ENCODE data around the gene IL12RB1. TPM values are rescaled to one million over a fixed set of nuclear protein-coding genes. Genes with fewer than 3 reads are reported as not detected.

IL12RB1 gene
- total and polyA plus RNA-seq, 2 donors (not counting 1 experiment from before 2014, with no cell fraction given): 0.50 to 0.75 TPM

DNA sequence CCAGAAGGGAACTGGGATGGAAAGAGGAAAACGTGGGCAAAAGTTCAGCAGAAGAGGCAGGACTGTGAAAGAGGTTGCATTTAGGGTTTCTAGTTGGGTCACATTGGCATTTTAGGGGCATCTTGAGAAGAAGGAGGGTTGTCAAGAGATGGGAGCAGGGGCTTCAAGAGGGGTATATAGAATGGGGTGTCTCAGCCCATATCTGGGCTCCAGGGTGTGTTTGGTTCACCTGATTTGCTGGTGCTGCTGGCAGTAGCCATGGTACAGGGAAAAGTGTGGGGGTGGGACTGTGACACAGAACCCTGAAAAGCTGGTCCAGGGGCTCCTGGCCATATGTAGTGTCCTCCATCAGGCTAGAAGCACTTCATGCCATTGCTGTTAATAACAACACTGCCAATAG lies 33.4 kb upstream of the IL12RB1 start:
- Histone ChIP-seq H3K36me3 (ENCODE audit: control insufficient read depth, insufficient read depth, low read length) (peaks cover 10% of the 10 kb centered on the region), H3K4me1 (ENCODE audit: control insufficient read depth, extremely low read depth, insufficient read depth, low read length) (peaks cover 12% of the 10 kb centered on the region), H3K9ac (ENCODE audit: insufficient read depth, low read length) (no peak overlapping the region), H3K4me3 (replicated peaks in 1 of 4; ENCODE audit: control extremely low read depth in 1 of 4, insufficient read depth in 1 of 4, low read depth in 3 of 4, low read length in 4 of 4) (no peak overlapping the region), H3K9me3 (ENCODE audit: control insufficient read depth, insufficient read depth, low read depth, low read length) (no peaks in the 10 kb centered on the region), H4K20me1 (ENCODE audit: control insufficient read depth, extremely low read depth, insufficient read depth, low read length) (no peaks in the 10 kb centered on the region), H3K4me2 (ENCODE audit: extremely low read depth, insufficient read depth, low read length) (no peak overlapping the region), H2AFZ (ENCODE audit: low read length) (no peak overlapping the region), H3K27ac (ENCODE audit: insufficient read depth, low read length) (no peak overlapping the region), H3K27me3 (ENCODE audit: control insufficient read depth, insufficient read depth, low read length) (no peaks in the 10 kb centered on the region), H3K79me2 (ENCODE audit: control insufficient read depth, insufficient read depth, low read length) (no peaks in the 10 kb centered on the region)
- TF ChIP-seq CTCF (conservative IDR thresholded peaks at IDR 0.05 in 1 of 2, IDR thresholded peaks at IDR 0.05 in 1 of 2; ENCODE audit: low read depth in 1 of 2, low read length in 2 of 2) (no peak), EZH2 (IDR thresholded peaks at IDR 0.05; ENCODE audit: low read length, missing control alignments) (no peak)
- DNase-seq (ENCODE audit: low read depth in 2 of 2): no peak

- H3K9ac ChIP-seq (ENCODE audit: insufficient read depth, low read length): no peak overlapping the region
- no peak overlapping the region for H3K27ac ChIP-seq (ENCODE audit: insufficient read depth, low read length)
- no peaks in the 10 kb centered on the region for H3K79me2 ChIP-seq (ENCODE audit: control insufficient read depth, insufficient read depth, low read length)
- no peak overlapping the region for H3K4me3 ChIP-seq (replicated peaks in 1 of 4; ENCODE audit: control extremely low read depth in 1 of 4, insufficient read depth in 1 of 4, low read depth in 3 of 4, low read length in 4 of 4)
- H2AFZ ChIP-seq (ENCODE audit: low read length): no peak overlapping the region
- H3K36me3 ChIP-seq (ENCODE audit: control insufficient read depth, insufficient read depth, low read length): peaks cover 10% of the 10 kb centered on the region
- no peak for DNase-seq (ENCODE audit: low read depth in 2 of 2)
- TF ChIP-seq EZH2 (IDR thresholded peaks at IDR 0.05; ENCODE audit: low read length, missing control alignments) (no peak), CTCF (conservative IDR thresholded peaks at IDR 0.05 in 1 of 2, IDR thresholded peaks at IDR 0.05 in 1 of 2; ENCODE audit: low read depth in 1 of 2, low read length in 2 of 2) (no peak)
- H3K9me3 ChIP-seq (ENCODE audit: control insufficient read depth, insufficient read depth, low read depth, low read length): no peaks in the 10 kb centered on the region
- H3K27me3 ChIP-seq (ENCODE audit: control insufficient read depth, insufficient read depth, low read length): no peaks in the 10 kb centered on the region
- H3K4me1 ChIP-seq (ENCODE audit: control insufficient read depth, extremely low read depth, insufficient read depth, low read length): peaks cover 12% of the 10 kb centered on the region
- H3K4me2 ChIP-seq (ENCODE audit: extremely low read depth, insufficient read depth, low read length): no peak overlapping the region
- H4K20me1 ChIP-seq (ENCODE audit: control insufficient read depth, extremely low read depth, insufficient read depth, low read length): no peaks in the 10 kb centered on the region
Measured at GRCh38 chr19:18119717-18120105, 33.0 kb upstream of the IL12RB1 start.

- Histone ChIP-seq H3K79me2 (ENCODE audit: control insufficient read depth, insufficient read depth, low read length) (no peaks in the 10 kb centered on the region), H3K4me2 (ENCODE audit: extremely low read depth, insufficient read depth, low read length) (peak overlapping the region; percentile 40), H3K36me3 (ENCODE audit: control insufficient read depth, insufficient read depth, low read length) (peaks cover 10% of the 10 kb centered on the region), H4K20me1 (ENCODE audit: control insufficient read depth, extremely low read depth, insufficient read depth, low read length) (no peaks in the 10 kb centered on the region), H3K27ac (ENCODE audit: insufficient read depth, low read length) (no peak overlapping the region), H3K9ac (ENCODE audit: insufficient read depth, low read length) (no peak overlapping the region), H3K27me3 (ENCODE audit: control insufficient read depth, insufficient read depth, low read length) (no peaks in the 10 kb centered on the region), H3K4me3 (replicated peaks in 1 of 4; ENCODE audit: control extremely low read depth in 1 of 4, insufficient read depth in 1 of 4, low read depth in 3 of 4, low read length in 4 of 4) (peak overlapping the region in 1 of 4 experiments; percentile 66), H3K9me3 (ENCODE audit: control insufficient read depth, insufficient read depth, low read depth, low read length) (no peaks in the 10 kb centered on the region), H2AFZ (ENCODE audit: low read length) (no peak overlapping the region), H3K4me1 (ENCODE audit: control insufficient read depth, extremely low read depth, insufficient read depth, low read length) (peaks cover 12% of the 10 kb centered on the region)
- peak; percentile 17 to 43 for DNase-seq (ENCODE audit: low read depth in 2 of 2)
- TF ChIP-seq EZH2 (IDR thresholded peaks at IDR 0.05; ENCODE audit: low read length, missing control alignments): no peak
- no peak for TF ChIP-seq CTCF (conservative IDR thresholded peaks at IDR 0.05 in 1 of 2, IDR thresholded peaks at IDR 0.05 in 1 of 2; ENCODE audit: low read depth in 1 of 2, low read length in 2 of 2)
Measured at GRCh38 chr19:18119013-18119716, 32.4 kb upstream of the IL12RB1 start.

All from fibroblast of lung (primary cell).